GM18873 (cell line): Measurements from ENCODE around the gene PTH2R.
"Not testable (repeated sequence)": the region's sequence is repeated elsewhere in the genome, so short reads cannot be mapped to it uniquely, and the experiment has no call there.

Experiments
- ATAC-seq: cut with Tn5 transposase; IDR thresholded peaks from one replicate; pipeline ENCODE4 v1.9.1; 2021; ENCODE audit warnings: mild to moderate bottlenecking, moderate library complexity, moderate number of reproducible peaks; ENCODE audit not compliant: unreplicated experiment, low FRiP score

Gene PTH2R

GRCh38 chr2:208481945-208482344, 75.4 kb downstream of the PTH2R start:
- ATAC-seq: not testable (repeated sequence)

- ATAC-seq: not testable (repeated sequence)
These were observed 75.9 kb downstream of the PTH2R start for GRCh38 chr2:208482453-208483015.

GRCh38 chr2:208485390-208485789, 78.8 kb downstream of the PTH2R start:
- no peak for ATAC-seq

- ATAC-seq: no peak
These were observed 82.3 kb downstream of the PTH2R start for GRCh38 chr2:208488686-208489564.

GRCh38 chr2:208489687-208490086, 83.1 kb downstream of the PTH2R start:
- ATAC-seq: no peak

- ATAC-seq: no peak
These were observed 83.9 kb downstream of the PTH2R start for GRCh38 chr2:208490492-208490891.

GRCh38 chr2:208491641-208492040, 85.0 kb downstream of the PTH2R start:
- no peak for ATAC-seq

GRCh38 chr2:208492069-208492468, 85.5 kb downstream of the PTH2R start:
- ATAC-seq: no peak

GRCh38 chr2:208493186-208493585, 86.6 kb downstream of the PTH2R start:
- ATAC-seq: no peak

GRCh38 chr2:208496129-208496528, 89.5 kb downstream of the PTH2R start:
- no peak for ATAC-seq

- no peak for ATAC-seq
These were observed 94.6 kb downstream of the PTH2R start for GRCh38 chr2:208501206-208501605.

- ATAC-seq: no peak
These were observed 95.7 kb downstream of the PTH2R start for GRCh38 chr2:208502288-208502687.

- not testable (repeated sequence) for ATAC-seq
These were observed 98.8 kb downstream of the PTH2R start for GRCh38 chr2:208505365-208505764.

GRCh38 chr2:208509586-208509985, 103.0 kb downstream of the PTH2R start:
- ATAC-seq: no peak

- no peak for ATAC-seq
These were observed 104.4 kb downstream of the PTH2R start for GRCh38 chr2:208511016-208511415.

- ATAC-seq: no peak
These were observed 105.0 kb downstream of the PTH2R start for GRCh38 chr2:208511573-208511972.

- ATAC-seq: no peak
These were observed 108.5 kb downstream of the PTH2R start for GRCh38 chr2:208515099-208515498.

GRCh38 chr2:208523069-208523468, 116.5 kb downstream of the PTH2R start:
- not testable (repeated sequence) for ATAC-seq

GRCh38 chr2:208525165-208525564, 118.6 kb downstream of the PTH2R start:
- not testable (repeated sequence) for ATAC-seq

GRCh38 chr2:208529796-208530195, 123.2 kb downstream of the PTH2R start:
- ATAC-seq: no peak

- ATAC-seq: no peak
These were observed 124.8 kb downstream of the PTH2R start for GRCh38 chr2:208531361-208531760.

- not testable (repeated sequence) for ATAC-seq
These were observed 129.0 kb downstream of the PTH2R start for GRCh38 chr2:208535578-208535977.
